Peyer's patch (tissue), 4 donors: ENCODE results near the gene PHC2. TPM values are rescaled to one million over a fixed set of nuclear protein-coding genes. Genes with fewer than 3 reads are reported as not detected.
A peak's percentile ranks its signal among the peaks of the same experiment; 100 is the strongest.

Source experiments
- DNase-seq, 3 donors: peaks; one replicate each; pipeline ENCODE4 v3.0.0-alpha.2; 2017 to 2019
- H3K27ac ChIP-seq, 4 donors: fragments of 200-600 bp; sonication (generic); one replicate each; pipeline ENCODE4 v1.5.1; 2016 to 2019
- H3K27me3 ChIP-seq, 2 donors: fragments of 200-600 bp; sonication (generic); one replicate each; pipeline ENCODE4 v1.5.1; 2019
- H3K36me3 ChIP-seq, 3 donors: fragments of 200-600 bp; sonication (generic); one replicate each; pipeline ENCODE4 v1.5.1; 2016 to 2019
- H3K4me1 ChIP-seq, 4 donors: fragments of 200-600 bp; sonication (generic); one replicate each; pipeline ENCODE4 v1.5.1; 2016 to 2019
- H3K4me3 ChIP-seq, 4 donors: fragments of 200-600 bp; sonication (generic); 1 replicate in 3 of 4; 2 replicates in 1 of 4; pipeline ENCODE4 v1.5.1; 2016 to 2019; ENCODE audit warnings: mild to moderate bottlenecking in 1 of 4
- H3K9me3 ChIP-seq, 4 donors: fragments of 200-600 bp; sonication (generic); one replicate each; pipeline ENCODE4 v1.5.1; 2016 to 2019; ENCODE audit warnings: mild to moderate bottlenecking in 1 of 4
- POLR2A ChIP-seq, 2 donors: fragments of 450-650 bp; IDR thresholded peaks; one replicate each; pipeline ENCODE4 v1.5.1; 2017; ENCODE audit warnings: antibody characterized with exemption in 2 of 2, mild to moderate bottlenecking in 2 of 2, moderate library complexity in 2 of 2
- total RNA-seq, 4 donors: library from RNA; depleted of rRNA; stranded (reverse); fragments of >200 nt; gene quantifications; one replicate each; pipeline ENCODE4 v1.1.0, GENCODE V29; 2016
- TF ChIP-seq, protein P1 (sequence below), 6 experiments: fragments of 450-650 bp in 4 of 6; fragments of 200-600 bp in 2 of 6; sonication (generic) in 1 of 6; IDR thresholded peaks; one replicate each; pipeline ENCODE4 v1.5.1; 2017 to 2019; ENCODE audit warnings: antibody characterized with exemption in 6 of 6, mild to moderate bottlenecking in 3 of 6, moderate library complexity in 1 of 6

PHC2 gene
- total RNA-seq, 4 donors from 2014 or later, result 50.3 to 71.1 (median 65.9) TPM

DNA sequence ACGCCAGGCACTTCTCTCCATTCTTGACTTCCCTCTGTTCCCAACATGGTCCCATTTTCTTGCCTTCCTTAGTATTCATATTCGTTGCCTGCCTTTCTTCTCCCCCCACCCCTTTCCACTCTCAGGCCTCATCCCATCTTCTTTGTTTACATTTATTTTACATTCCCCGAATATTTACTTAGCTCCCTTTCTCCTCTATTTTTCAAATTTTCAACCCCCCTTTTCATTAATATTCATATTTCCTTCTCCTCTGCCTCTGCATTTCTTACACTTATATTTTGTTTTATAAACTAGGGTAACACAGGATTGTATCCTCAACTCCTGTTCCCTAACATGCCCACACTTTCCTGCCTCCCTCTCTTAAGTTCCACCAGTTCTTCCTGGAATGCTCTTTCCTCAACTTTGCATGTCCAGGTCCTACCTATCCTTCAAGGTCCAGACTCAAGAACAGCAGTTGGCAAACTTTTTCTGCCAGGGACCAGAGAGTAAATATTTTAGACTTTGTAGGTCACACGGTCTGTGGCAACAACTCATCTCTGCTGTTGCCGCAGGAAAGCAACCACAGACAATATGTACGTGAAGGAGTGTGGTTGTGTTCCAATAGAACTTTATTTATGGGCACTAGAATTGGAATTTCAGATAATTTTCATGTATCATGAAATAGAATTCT lies 80.1 kb downstream of the PHC2 start:
- Histone ChIP-seq H3K27ac (peak overlapping the region; percentile 84 to 100 (median 91)), H3K27me3 (no peaks in the 10 kb centered on the region), H3K4me1 (peaks cover 0 to 35% (median 2%) of the 10 kb centered on the region in 4 donors), H3K9me3 (no peaks in the 10 kb centered on the region), H3K36me3 (no peaks in the 10 kb centered on the region), H3K4me3 (peak overlapping the region; percentile 64 to 81 (median 76))
- TF ChIP-seq POLR2A (IDR thresholded peaks at IDR 0.05), result no peak
- TF ChIP-seq, protein P1, sequence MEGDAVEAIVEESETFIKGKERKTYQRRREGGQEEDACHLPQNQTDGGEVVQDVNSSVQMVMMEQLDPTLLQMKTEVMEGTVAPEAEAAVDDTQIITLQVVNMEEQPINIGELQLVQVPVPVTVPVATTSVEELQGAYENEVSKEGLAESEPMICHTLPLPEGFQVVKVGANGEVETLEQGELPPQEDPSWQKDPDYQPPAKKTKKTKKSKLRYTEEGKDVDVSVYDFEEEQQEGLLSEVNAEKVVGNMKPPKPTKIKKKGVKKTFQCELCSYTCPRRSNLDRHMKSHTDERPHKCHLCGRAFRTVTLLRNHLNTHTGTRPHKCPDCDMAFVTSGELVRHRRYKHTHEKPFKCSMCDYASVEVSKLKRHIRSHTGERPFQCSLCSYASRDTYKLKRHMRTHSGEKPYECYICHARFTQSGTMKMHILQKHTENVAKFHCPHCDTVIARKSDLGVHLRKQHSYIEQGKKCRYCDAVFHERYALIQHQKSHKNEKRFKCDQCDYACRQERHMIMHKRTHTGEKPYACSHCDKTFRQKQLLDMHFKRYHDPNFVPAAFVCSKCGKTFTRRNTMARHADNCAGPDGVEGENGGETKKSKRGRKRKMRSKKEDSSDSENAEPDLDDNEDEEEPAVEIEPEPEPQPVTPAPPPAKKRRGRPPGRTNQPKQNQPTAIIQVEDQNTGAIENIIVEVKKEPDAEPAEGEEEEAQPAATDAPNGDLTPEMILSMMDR (IDR thresholded peaks at IDR 0.05), result no peak
- no peak for DNase-seq

DNA sequence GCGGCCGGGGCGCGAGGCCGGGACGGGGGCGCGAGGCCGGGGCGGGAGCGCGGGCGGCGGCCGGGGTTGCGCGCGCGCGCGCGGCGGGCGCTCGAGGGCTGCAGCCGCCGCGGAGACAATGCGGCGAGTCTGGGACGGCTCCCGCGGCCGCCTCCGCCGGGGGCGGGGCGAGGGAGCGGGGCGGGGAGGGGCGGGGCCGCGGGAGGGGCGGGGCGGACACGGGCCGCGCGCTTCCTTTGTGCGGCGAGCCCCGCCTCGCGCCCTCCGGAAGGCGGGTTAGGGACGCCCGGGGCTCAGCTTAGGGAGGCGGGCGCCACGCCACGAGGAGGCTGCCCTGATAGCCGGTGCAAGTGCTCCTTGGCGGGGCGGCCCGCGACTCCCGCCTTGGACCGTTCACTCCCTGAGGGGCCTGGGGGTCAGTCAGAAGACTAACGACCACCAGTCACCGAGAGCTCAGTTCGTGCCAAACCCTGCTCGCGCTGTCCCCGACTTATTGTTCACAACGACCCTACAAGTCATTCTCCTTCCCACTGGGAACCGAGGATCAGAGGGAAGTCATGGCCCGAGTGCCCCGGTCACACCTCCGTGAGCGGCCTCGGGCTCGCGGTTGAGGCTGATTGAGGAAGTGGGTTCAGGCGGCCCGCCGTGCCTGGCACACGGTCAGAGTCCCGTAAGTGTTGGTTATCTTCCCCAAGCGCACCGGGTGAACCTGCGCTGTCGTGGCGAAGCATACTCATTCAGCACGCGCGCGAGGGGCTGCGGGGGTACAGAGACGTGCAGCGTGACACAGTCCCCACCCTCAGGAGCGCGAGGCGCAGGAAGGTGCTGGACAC lies 80.9 kb downstream of the PHC2 start:
- DNase-seq, result peak; percentile 82 to 93 (median 91)

DNA sequence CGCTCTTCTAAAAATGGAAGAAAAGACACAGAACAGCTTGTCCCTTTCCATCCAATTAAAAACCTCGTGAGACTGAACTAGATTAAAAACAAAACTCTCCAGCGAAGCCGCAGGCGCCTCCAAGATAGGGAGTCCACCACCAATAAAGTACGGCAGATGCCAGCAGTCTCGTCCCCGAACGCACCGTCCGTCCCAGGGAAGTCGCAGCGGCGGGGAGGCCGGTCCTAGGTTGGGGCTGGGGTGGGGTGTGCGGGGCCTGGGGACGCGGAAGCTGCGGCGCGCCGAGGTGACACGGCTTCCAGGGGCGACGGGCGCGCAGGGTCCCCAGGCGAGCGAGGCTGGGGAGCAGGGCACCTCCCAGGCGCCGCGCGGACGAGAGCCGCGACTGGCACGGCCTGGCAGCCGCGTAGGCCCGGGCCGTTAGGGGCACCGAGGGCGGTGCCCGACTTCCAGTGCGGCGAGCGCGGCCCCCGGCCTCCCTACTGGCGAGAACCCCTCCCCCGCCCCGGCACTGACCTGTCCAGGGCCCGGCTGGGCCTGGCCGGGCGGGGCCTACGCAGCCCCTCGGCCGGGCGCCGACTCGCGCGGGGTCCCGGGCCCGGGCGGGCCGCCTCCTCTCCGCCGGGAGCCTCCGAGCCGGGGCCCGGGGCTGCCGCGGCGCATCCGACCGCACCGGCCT lies 81.7 kb downstream of the PHC2 start:
- no peak for TF ChIP-seq POLR2A (IDR thresholded peaks at IDR 0.05)
- TF ChIP-seq, protein P1 (IDR thresholded peaks at IDR 0.05), result no peak
- H3K27ac ChIP-seq, result peak overlapping the region; percentile 84 to 100 (median 94)
- DNase-seq, result peak; percentile 43 to 75 (median 71)
- peaks cover 0 to 42% (median 2%) of the 10 kb centered on the region in 4 donors for H3K4me1 ChIP-seq
- no peaks in the 10 kb centered on the region for H3K36me3 ChIP-seq
- no peaks in the 10 kb centered on the region for H3K27me3 ChIP-seq
- H3K9me3 ChIP-seq, result no peaks in the 10 kb centered on the region
- H3K4me3 ChIP-seq, result peak overlapping the region; percentile 79 to 99 (median 88)

More for the DNA sequence above, 80.9 kb downstream of the PHC2 start:
- no peaks in the 10 kb centered on the region for H3K27me3 ChIP-seq
- H3K4me3 ChIP-seq, result peak overlapping the region; percentile 79 to 99 (median 88)
- peak overlapping the region; percentile 84 to 100 (median 91) for H3K27ac ChIP-seq
- H3K4me1 ChIP-seq, result peaks cover 0 to 35% (median 2%) of the 10 kb centered on the region in 4 donors
- no peaks in the 10 kb centered on the region for H3K9me3 ChIP-seq
- no peaks in the 10 kb centered on the region for H3K36me3 ChIP-seq
- TF ChIP-seq POLR2A (IDR thresholded peaks at IDR 0.05), result peak; percentile 64 to 65
- TF ChIP-seq, protein P1 (IDR thresholded peaks at IDR 0.05), result no peak

DNA sequence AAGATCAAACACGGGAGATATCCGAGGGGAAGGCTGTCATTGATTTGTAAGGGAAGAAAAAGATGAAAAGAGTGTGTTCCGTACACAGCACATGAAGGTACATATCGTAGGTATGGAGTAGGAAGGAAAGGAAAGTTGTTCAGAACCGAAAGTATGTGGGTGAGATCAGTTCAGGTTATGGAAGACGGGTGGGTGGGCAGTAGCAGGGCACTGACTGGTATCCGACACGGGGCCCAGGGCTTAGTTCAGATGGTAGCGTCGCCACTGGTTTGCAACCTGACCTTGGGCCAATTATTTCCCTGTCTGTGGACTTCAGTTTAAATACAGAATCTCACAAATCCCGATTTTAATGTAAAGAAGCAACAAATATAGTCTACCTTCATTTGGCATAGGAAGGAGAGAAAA lies 82.2 kb downstream of the PHC2 start:
- peak in 1 of 3 donors; percentile 30 for DNase-seq
- no peaks in the 10 kb centered on the region for H3K36me3 ChIP-seq
- peak overlapping the region; percentile 79 to 99 (median 88) for H3K4me3 ChIP-seq
- peak overlapping the region; percentile 84 to 100 (median 94) for H3K27ac ChIP-seq
- TF ChIP-seq POLR2A (IDR thresholded peaks at IDR 0.05), result no peak
- TF ChIP-seq, protein P1 (IDR thresholded peaks at IDR 0.05), result no peak
- no peaks in the 10 kb centered on the region for H3K9me3 ChIP-seq
- peaks cover 0 to 48% (median 2%) of the 10 kb centered on the region in 4 donors for H3K4me1 ChIP-seq
- H3K27me3 ChIP-seq, result no peaks in the 10 kb centered on the region

DNA sequence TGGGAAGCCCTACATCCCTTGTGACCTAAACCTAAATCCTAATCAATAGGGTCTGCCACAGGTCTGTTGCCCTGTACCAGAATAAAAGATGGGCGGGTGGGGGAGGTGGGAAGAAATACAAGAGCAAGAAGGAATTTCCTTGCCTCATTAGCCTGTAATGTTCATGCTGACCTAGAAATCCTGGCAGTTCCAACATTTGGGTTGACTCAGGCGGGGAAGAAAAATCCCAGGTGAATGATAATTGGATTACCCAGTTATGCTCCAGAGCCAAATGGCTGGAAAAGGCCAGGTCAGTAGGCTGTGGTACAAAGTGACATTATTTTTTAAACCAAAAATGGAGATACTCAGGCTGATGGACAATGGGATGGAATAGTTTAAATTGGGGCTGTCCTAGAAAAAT lies 82.7 kb downstream of the PHC2 start:
- Histone ChIP-seq H3K9me3 (no peaks in the 10 kb centered on the region), H3K36me3 (no peaks in the 10 kb centered on the region), H3K27me3 (no peaks in the 10 kb centered on the region), H3K4me1 (peaks cover 0 to 52% (median 2%) of the 10 kb centered on the region in 4 donors), H3K4me3 (peak overlapping the region; percentile 79 to 99 (median 88)), H3K27ac (peak overlapping the region; percentile 84 to 100 (median 94))
- no peak for DNase-seq
- TF ChIP-seq POLR2A (IDR thresholded peaks at IDR 0.05), result no peak
- TF ChIP-seq, protein P1 (IDR thresholded peaks at IDR 0.05), result no peak
